ENCODE data around the gene NDUFB4.

Gene NDUFB4

GRCh38 chr3:120599211-120599610, 3.1 kb downstream of the NDUFB4 start:
- Histone ChIP-seq H3K9ac (ENCODE audit: low read length) (no peak overlapping the region), H3K36me3 (replicated peaks; ENCODE audit: insufficient read depth, low read length) (peaks cover 6% of the 10 kb centered on the region; the same call in 1 of the 2 replicates), H3K4me1 (ENCODE audit: low read length) (peaks cover 14% of the 10 kb centered on the region; the same call in 1 of the 2 replicates), H3F3A (ENCODE audit: insufficient read depth, low read length) (peaks cover 15% of the 10 kb centered on the region), H3K9me2 (replicated peaks; ENCODE audit: insufficient read depth, low read length) (no peaks in the 10 kb centered on the region), H3K27me3 (replicated peaks; ENCODE audit: insufficient read depth, low read length) (no peaks in the 10 kb centered on the region), H3K27ac (ENCODE audit: low read length) (no peak overlapping the region), H4K20me1 (ENCODE audit: insufficient read depth, low read length) (no peaks in the 10 kb centered on the region), H3K4me2 (ENCODE audit: low read depth, low read length) (no peak overlapping the region), H3K79me2 (ENCODE audit: low read length) (peaks cover 41% of the 10 kb centered on the region), H3K4me3 (ENCODE audit: low read length) (no peak overlapping the region), H3K9me3 (replicated peaks; ENCODE audit: insufficient read depth, low read length) (no peaks in the 10 kb centered on the region), H2AFZ (ENCODE audit: low read length) (no peak overlapping the region)
- TF ChIP-seq EZH2 (optimal IDR thresholded peaks at IDR 0.05; ENCODE audit: low read depth, low read length): no peak
- no peak for TF ChIP-seq EZH2phosphoT487 (IDR thresholded peaks at IDR 0.05; ENCODE audit: low read length)
- TF ChIP-seq CTCF (IDR thresholded peaks at IDR 0.05; ENCODE audit: low read length): no peak
- no peak for DNase-seq

- TF ChIP-seq CTCF (IDR thresholded peaks at IDR 0.05; ENCODE audit: low read length): no peak
- no peak for TF ChIP-seq EZH2phosphoT487 (IDR thresholded peaks at IDR 0.05; ENCODE audit: low read length)
- no peak for TF ChIP-seq EZH2 (optimal IDR thresholded peaks at IDR 0.05; ENCODE audit: low read depth, low read length)
- H3K36me3 ChIP-seq (replicated peaks; ENCODE audit: insufficient read depth, low read length): peaks cover 6% of the 10 kb centered on the region; the same call in 1 of the 2 replicates
Observed at GRCh38 chr3:120601554-120601953, 5.4 kb downstream of the NDUFB4 start.

GRCh38 chr3:120602682-120603081, 6.5 kb downstream of the NDUFB4 start:
- Histone ChIP-seq H4K20me1 (ENCODE audit: insufficient read depth, low read length) (no peaks in the 10 kb centered on the region), H3K9me2 (replicated peaks; ENCODE audit: insufficient read depth, low read length) (no peaks in the 10 kb centered on the region), H3F3A (ENCODE audit: insufficient read depth, low read length) (0 out of 2 replicates have a peak, but pooled peaks cover 4% of the 10 kb centered on the region), H3K36me3 (replicated peaks; ENCODE audit: insufficient read depth, low read length) (peaks cover 6% of the 10 kb centered on the region; the same call in 1 of the 2 replicates), H2AFZ (ENCODE audit: low read length) (no peak overlapping the region), H3K27ac (ENCODE audit: low read length) (no peak overlapping the region), H3K4me2 (ENCODE audit: low read depth, low read length) (no peak overlapping the region), H3K9me3 (replicated peaks; ENCODE audit: insufficient read depth, low read length) (no peaks in the 10 kb centered on the region), H3K27me3 (replicated peaks; ENCODE audit: insufficient read depth, low read length) (no peaks in the 10 kb centered on the region), H3K4me1 (ENCODE audit: low read length) (peaks cover 9% of the 10 kb centered on the region; the same call in 1 of the 2 replicates), H3K79me2 (ENCODE audit: low read length) (peaks cover 27% of the 10 kb centered on the region), H3K4me3 (ENCODE audit: low read length) (no peak overlapping the region), H3K9ac (ENCODE audit: low read length) (no peak overlapping the region)
- no peak for TF ChIP-seq EZH2 (optimal IDR thresholded peaks at IDR 0.05; ENCODE audit: low read depth, low read length)
- TF ChIP-seq CTCF (IDR thresholded peaks at IDR 0.05; ENCODE audit: low read length): no peak
- TF ChIP-seq EZH2phosphoT487 (IDR thresholded peaks at IDR 0.05; ENCODE audit: low read length): no peak
- no peak for DNase-seq

More at GRCh38 chr3:120601554-120601953, 5.4 kb downstream of the NDUFB4 start:
- no peaks in the 10 kb centered on the region for H3K9me2 ChIP-seq (replicated peaks; ENCODE audit: insufficient read depth, low read length)
- peaks cover 11% of the 10 kb centered on the region for H3F3A ChIP-seq (ENCODE audit: insufficient read depth, low read length)
- DNase-seq: no peak
- no peaks in the 10 kb centered on the region for H3K27me3 ChIP-seq (replicated peaks; ENCODE audit: insufficient read depth, low read length)
- H2AFZ ChIP-seq (ENCODE audit: low read length): no peak overlapping the region
- H3K9me3 ChIP-seq (replicated peaks; ENCODE audit: insufficient read depth, low read length): no peaks in the 10 kb centered on the region
- peaks cover 37% of the 10 kb centered on the region for H3K79me2 ChIP-seq (ENCODE audit: low read length)
- H3K4me3 ChIP-seq (ENCODE audit: low read length): no peak overlapping the region
- H3K4me1 ChIP-seq (ENCODE audit: low read length): peaks cover 9% of the 10 kb centered on the region; the same call in 1 of the 2 replicates
- H3K27ac ChIP-seq (ENCODE audit: low read length): no peak overlapping the region
- no peaks in the 10 kb centered on the region for H4K20me1 ChIP-seq (ENCODE audit: insufficient read depth, low read length)
- no peak overlapping the region for H3K4me2 ChIP-seq (ENCODE audit: low read depth, low read length)
- H3K9ac ChIP-seq (ENCODE audit: low read length): no peak overlapping the region
